ENCODE data around the gene SLC23A2.

SLC23A2 gene

DNA sequence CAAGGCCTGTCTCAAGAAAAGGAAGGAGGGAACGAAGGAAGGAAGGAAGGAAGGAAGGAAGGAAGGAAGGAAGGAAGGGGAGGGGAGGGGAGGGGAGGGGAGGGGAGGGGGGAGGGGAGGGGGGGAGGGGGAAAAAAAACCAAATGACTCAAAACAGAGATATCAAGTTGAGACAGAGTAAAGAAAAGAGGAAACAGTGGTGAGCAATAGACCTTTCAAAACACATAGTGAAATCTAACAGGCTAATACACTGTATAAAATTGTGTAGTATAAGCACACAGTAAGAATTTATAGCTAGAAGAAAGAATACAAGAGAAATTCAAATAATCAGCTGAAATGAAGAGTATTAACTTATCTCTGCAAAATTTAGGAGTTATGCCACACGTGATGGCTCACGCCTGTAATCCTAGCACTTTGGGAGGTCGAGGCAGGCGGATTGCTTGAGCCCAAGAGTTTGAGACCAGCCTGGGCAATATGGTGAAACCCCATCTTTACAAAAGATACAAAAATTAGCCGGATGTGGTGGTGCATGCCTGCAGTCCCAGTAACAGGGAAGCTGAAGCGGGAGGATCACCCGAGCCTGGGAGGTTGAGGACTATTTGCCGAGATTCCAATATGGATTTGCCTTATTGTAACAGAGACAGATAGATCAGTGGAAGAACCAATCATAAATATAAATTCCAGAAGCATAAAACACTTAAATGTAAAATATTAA lies 156.4 kb downstream of the SLC23A2 start:
- DNase-seq (ENCODE audit: low spot score), result no peak

GRCh38 chr20:4844325-4844724 lies 157.0 kb downstream of the SLC23A2 start:
- DNase-seq (ENCODE audit: low spot score), result no peak

- no peak for DNase-seq (ENCODE audit: low spot score)
Observed at GRCh38 chr20:4840801-4841200, 160.5 kb downstream of the SLC23A2 start.

DNA sequence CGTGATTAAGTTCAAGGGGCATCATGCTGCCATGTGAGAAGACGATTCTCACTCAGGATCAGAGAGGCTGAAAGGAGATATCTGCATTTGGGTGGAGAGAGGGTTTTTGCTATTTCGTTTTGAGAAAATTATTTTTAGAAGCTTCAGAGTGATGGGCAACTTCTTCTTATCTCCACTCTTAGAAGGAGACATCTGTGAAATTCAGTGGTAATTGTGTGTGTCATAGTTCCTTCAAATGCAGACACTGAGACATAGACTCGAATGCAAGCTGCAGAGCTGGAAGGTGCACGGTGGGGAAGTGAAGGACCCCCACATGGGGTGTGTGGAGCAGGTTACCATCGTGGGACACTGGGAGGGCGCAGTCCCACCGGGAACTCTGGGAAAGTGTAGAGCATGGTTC lies 162.8 kb downstream of the SLC23A2 start:
- DNase-seq (ENCODE audit: low spot score), result no peak

DNA sequence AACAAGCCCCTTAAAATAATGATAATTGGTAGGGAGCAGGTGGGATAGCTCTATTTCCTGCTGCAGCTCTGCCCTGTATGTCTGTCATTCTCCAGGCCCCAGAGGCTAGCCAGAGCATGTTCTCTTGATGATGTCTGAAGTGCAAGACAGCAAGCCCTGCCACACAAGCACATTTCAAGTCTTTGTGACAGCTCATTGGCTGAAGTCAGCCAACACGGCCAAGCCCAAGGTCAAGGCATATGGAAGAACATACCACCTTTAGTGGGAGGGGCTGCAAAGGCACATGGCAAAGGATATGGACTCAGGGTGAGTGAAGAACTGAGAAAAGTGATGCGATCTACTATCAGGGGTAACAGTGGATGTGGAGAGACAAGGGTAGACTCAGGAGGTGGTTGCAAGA lies 163.6 kb downstream of the SLC23A2 start:
- no peak for DNase-seq (ENCODE audit: low spot score)

GRCh38 chr20:4836935-4837334 lies 164.4 kb downstream of the SLC23A2 start:
- no peak for DNase-seq (ENCODE audit: low spot score)

DNA sequence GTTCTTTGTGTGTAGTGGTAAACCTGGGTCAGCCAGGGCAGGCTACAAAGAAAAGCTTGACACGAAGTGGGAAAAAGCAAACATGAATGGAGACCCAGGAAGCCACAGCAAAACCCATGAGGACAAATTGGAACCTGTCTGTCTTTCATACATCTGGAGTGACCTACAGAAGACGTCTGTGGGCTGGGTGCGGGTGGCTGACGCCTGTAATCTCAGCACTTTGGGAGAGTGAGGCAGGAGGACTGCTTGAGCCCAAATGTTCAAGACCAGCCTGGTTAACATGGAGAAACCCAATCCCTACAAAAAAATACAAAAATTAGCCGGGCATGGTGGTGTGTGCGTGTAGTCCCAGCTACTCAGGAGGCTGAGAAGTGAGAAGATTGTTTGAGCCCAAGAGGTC lies 164.8 kb downstream of the SLC23A2 start:
- DNase-seq (ENCODE audit: low spot score), result no peak

GRCh38 chr20:4835244-4836177 lies 165.8 kb downstream of the SLC23A2 start:
- DNase-seq (ENCODE audit: low spot score), result peak; percentile 63

DNA sequence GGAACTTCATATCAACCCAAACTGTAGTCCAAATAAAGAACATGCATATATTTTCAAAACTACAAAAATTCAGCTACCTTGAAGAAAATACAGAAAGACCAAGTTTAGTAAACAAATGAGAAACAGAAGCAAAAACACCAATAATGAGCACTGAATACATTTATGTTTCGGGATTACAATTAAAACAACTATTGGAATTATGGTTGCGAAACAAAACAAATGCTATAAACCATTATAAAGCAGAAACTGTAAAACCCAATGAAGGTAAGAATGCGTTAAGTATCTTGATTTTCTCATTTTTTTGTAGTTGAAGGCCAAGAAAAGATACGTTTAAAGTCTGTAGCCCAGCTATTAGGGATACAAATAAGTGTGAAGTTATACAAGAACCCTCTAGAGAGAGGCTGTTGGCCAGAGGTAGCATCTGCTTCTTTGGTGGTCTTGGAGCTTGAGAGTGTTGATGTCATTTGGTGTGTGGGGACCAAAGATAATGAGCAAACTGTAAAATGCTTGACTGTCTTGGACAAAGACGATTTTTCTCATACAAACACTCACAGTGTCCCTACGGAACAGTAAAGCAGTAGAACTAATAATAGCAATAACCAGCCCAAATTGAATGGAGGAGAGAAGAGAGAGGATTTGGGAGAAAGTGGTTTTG lies 168.1 kb downstream of the SLC23A2 start:
- DNase-seq (ENCODE audit: low spot score), result no peak

DNA sequence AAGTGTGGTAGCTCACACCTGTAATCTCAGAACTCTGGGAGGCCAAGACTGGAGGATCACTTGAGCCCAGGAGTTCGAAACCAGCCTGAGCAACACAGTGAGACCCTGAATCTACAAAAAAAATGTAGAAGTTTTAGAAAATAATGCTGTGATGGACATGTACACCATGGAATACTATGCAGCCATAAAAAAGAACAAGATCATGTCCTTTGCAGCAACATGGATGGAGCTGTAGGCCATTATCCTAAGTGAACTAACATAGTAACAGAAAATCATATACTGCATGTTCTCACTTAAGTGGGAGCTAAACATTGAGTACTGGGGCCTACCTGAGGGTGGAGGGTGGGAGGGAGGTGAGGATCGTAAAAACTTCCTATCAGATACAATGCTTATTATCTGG lies 168.8 kb downstream of the SLC23A2 start:
- DNase-seq (ENCODE audit: low spot score), result no peak

DNA sequence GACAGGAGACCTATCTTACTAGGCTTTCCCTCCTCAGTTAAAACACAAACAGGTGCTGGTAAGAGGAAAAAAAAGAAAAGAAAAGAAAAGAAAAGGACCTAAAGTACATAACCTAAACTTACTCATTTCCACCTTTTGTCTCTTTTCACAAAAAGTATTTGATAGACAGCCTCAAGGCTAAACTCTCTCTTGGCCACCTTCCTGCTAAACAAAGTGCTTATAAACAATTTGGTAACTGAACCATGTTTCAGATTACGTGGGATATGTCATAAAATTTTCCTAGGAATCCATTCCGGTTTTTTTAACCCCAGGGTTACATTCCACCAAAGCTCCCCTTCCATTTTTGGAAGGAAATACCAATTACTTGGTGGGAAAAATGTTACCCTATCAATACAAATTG lies 170.6 kb downstream of the SLC23A2 start:
- DNase-seq (ENCODE audit: low spot score), result no peak

- no peak for DNase-seq (ENCODE audit: low spot score)
Observed at GRCh38 chr20:4830259-4830658, 171.1 kb downstream of the SLC23A2 start.

- no peak for DNase-seq (ENCODE audit: low spot score)
Observed at GRCh38 chr20:4829514-4830215, 171.6 kb downstream of the SLC23A2 start.

DNA sequence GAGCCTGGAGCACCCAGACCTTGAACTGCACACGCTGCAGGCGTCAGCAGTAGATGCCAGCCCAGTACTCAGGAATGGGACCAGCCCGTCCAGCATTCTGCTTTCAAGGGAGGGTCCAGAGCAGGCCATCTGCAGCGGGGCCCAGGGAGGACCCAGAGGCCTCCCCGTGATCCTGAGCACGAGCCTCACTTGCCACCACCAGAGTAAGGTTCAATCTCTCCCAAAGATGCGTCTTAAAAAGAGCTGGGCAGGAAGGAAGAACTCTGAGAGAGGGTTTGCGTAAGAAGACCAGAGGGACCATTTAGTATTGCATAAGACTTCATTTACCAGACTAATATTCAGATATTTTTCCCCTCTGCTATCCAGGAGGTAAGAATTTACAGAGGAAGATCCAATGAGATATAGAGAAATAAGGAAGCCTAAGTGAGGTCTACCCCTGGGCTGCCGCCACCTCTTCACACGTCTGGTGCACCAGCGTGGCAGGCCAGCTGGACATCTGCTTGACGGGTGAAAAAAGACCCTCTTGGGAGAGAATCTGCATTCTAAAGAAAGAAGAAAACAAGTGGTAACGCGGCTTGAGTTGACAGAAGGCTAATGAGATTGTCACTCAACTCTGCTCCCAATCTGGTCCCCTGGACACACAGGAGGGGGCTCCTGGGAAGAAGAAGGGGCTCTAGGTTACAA lies 172.3 kb downstream of the SLC23A2 start:
- DNase-seq (ENCODE audit: low spot score), result no peak

GRCh38 chr20:4821590-4821989 lies 179.7 kb downstream of the SLC23A2 start:
- DNase-seq (ENCODE audit: low spot score), result no peak

GRCh38 chr20:4820806-4821518 lies 180.3 kb downstream of the SLC23A2 start:
- peak; percentile 93 for DNase-seq (ENCODE audit: low spot score)

DNA sequence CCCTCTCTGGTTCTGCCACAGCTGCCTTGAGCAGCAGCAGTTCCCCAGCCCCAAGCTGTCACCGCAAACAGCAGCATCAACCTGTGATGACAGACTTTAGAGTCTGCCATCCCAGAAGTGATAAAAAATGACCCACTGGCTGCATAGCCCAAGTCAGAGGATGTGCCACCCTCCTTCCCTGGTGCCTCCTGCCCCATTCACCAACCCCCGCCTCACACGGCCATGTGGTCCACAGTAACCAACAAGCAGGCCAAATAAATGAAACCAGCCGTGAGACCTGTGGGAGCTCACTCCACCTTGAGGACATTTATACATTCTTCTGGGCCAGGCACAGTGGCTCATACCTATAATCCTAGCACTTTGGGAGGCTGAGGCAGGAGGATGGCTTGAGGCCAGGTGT lies 181.4 kb downstream of the SLC23A2 start:
- no peak for DNase-seq (ENCODE audit: low spot score)

DNA sequence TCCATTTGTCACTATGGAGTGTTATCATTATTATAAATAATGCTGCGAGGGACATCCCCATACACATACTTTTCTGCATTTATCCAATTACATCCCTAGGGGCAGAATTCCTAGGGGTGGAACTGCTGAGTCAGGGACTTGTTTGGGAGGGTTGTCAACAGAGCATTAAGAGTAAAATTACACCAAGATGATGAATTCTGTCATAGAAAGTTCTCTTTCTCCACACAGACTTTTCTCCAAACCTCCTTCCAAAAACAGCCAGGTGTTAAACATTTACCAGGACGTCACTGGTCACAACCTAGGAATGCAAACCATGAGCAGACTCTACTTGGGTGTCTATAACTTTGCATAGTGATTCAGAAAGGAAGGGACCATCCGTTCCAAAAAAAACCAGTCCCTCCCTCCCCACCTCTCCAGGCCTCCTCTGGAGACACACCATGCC lies 184.1 kb downstream of the SLC23A2 start:
- no peak for DNase-seq (ENCODE audit: low spot score)

GRCh38 chr20:4815628-4816027 lies 185.7 kb downstream of the SLC23A2 start:
- no peak for DNase-seq (ENCODE audit: low spot score)

- DNase-seq (ENCODE audit: low spot score), result no peak
Observed at GRCh38 chr20:4814696-4815252, 186.5 kb downstream of the SLC23A2 start.

All from Ammon's horn (tissue), 1 donor.